Ascending aorta (tissue), 2 donors: ENCODE results near the gene CYB5B. TPM values are rescaled to one million over a fixed set of nuclear protein-coding genes. Genes with fewer than 3 reads are reported as not detected.
A peak's percentile ranks its signal among the peaks of the same experiment; 100 is the strongest.
"Not testable (repeated sequence)": the region's sequence is repeated elsewhere in the genome, so short reads cannot be mapped to it uniquely, and the experiment has no call there.

ENCODE experiments used
- DNase-seq, 2 donors: peaks; one replicate each; pipeline ENCODE4 v3.0.0-alpha.2; 2019; ENCODE audit warnings: low spot score in 2 of 2
- H3K27ac ChIP-seq, 2 donors: fragments of 200-600 bp; sonication (generic); one replicate each; pipeline ENCODE4 v1.5.1; 2016 to 2017; ENCODE audit warnings: mild to moderate bottlenecking in 1 of 2
- H3K27me3 ChIP-seq: fragments of 200-600 bp; sonication (generic); one replicate; pipeline ENCODE4 v1.5.1; 2017
- H3K36me3 ChIP-seq, 2 donors: fragments of 200-600 bp; sonication (generic); one replicate each; pipeline ENCODE4 v1.5.1; 2016
- H3K4me1 ChIP-seq, 2 donors: fragments of 200-600 bp; sonication (generic); one replicate each; pipeline ENCODE4 v1.5.1; 2016 to 2017; ENCODE audit warnings: mild to moderate bottlenecking in 1 of 2
- H3K4me3 ChIP-seq, 2 donors: fragments of 200-600 bp; sonication (generic); one replicate each; pipeline ENCODE4 v1.5.1; 2016 to 2017; ENCODE audit warnings: mild to moderate bottlenecking in 1 of 2
- H3K9me3 ChIP-seq, 2 donors: fragments of 200-600 bp; sonication (generic); one replicate each; pipeline ENCODE4 v1.5.1; 2016
- intact Hi-C: fragments of 100-400 bp; cut with DNase I; formaldehyde crosslinking; loops from one replicate; pipeline ENCODE4 v1.15.1; 2023
- total RNA-seq: library from RNA; depleted of rRNA; stranded (reverse); fragments of >200 nt; gene quantifications from one replicate; pipeline ENCODE4 v1.1.0, GENCODE V29; 2016
- TF ChIP-seq, protein P1 (sequence below), 3 experiments: fragments of 200-600 bp in 2 of 3; fragments of 450-650 bp in 1 of 3; sonication (generic) in 2 of 3; IDR thresholded peaks; one replicate each; pipeline ENCODE4 v1.5.1; 2016 to 2019; ENCODE audit warnings: antibody characterized with exemption in 3 of 3, mild to moderate bottlenecking in 1 of 3, moderate library complexity in 1 of 3

CYB5B gene
- total RNA-seq, 1 donor from 2014 or later = 19.2 TPM

DNA sequence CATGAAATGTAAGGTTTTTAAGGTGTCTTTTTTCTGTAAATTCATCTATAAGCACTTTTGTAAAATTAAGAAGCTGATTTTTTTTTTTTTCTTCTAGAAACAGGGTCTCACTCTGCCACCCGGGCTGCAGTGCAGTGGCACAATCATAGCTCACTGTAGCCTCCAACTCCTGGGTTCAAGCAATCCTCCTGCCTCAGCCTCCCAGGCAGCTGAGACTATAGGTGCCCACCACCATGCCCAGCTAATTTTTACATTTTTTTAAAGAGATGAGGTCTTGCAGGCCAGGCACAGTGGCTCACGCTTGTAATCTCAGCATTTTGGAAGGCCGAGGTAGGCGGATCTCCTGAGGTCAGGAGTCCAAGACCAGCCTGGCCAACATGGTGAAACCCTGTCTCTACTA lies 4.5 kb upstream of the CYB5B start:
- Histone ChIP-seq H3K4me1 (peaks cover 4% of the 10 kb centered on the region in 2 donors), H3K4me3 (no peak overlapping the region), H3K9me3 (no peaks in the 10 kb centered on the region), H3K27ac (no peak overlapping the region), H3K27me3 (no peaks in the 10 kb centered on the region), H3K36me3 (no peaks in the 10 kb centered on the region)
- TF ChIP-seq, protein P1, sequence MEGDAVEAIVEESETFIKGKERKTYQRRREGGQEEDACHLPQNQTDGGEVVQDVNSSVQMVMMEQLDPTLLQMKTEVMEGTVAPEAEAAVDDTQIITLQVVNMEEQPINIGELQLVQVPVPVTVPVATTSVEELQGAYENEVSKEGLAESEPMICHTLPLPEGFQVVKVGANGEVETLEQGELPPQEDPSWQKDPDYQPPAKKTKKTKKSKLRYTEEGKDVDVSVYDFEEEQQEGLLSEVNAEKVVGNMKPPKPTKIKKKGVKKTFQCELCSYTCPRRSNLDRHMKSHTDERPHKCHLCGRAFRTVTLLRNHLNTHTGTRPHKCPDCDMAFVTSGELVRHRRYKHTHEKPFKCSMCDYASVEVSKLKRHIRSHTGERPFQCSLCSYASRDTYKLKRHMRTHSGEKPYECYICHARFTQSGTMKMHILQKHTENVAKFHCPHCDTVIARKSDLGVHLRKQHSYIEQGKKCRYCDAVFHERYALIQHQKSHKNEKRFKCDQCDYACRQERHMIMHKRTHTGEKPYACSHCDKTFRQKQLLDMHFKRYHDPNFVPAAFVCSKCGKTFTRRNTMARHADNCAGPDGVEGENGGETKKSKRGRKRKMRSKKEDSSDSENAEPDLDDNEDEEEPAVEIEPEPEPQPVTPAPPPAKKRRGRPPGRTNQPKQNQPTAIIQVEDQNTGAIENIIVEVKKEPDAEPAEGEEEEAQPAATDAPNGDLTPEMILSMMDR (IDR thresholded peaks at IDR 0.05) = no peak
- intact Hi-C loops = no loop called here
- no peak for DNase-seq

DNA sequence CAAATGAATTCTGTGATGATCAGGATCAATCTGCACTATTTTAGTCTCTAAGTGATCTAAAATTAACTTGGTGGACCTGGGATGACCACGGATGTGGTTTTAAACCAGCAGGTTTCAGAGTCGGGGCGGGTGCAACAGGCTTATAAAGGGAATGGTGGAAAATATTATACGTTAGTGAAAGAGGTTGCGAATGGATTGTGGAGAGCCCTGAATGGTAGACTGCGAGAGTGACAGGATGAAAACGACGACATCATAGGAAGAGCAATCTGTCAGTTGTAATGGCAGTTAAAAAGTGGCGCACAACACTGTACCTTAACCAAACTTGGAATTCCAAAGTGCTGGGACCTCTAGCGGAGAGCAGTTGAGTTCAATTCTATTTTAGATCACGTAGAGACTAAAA lies 1.2 kb upstream of the CYB5B start:
- Histone ChIP-seq H3K36me3 (peaks cover 0 to 8% of the 10 kb centered on the region in 2 donors), H3K4me3 (peak overlapping the region in 1 of 2 donors; percentile 93), H3K4me1 (no peaks in the 10 kb centered on the region), H3K27me3 (no peaks in the 10 kb centered on the region), H3K9me3 (no peaks in the 10 kb centered on the region), H3K27ac (no peak overlapping the region)
- TF ChIP-seq, protein P1 (IDR thresholded peaks at IDR 0.05) = no peak
- intact Hi-C loops = no loop called here
- DNase-seq = no peak

DNA sequence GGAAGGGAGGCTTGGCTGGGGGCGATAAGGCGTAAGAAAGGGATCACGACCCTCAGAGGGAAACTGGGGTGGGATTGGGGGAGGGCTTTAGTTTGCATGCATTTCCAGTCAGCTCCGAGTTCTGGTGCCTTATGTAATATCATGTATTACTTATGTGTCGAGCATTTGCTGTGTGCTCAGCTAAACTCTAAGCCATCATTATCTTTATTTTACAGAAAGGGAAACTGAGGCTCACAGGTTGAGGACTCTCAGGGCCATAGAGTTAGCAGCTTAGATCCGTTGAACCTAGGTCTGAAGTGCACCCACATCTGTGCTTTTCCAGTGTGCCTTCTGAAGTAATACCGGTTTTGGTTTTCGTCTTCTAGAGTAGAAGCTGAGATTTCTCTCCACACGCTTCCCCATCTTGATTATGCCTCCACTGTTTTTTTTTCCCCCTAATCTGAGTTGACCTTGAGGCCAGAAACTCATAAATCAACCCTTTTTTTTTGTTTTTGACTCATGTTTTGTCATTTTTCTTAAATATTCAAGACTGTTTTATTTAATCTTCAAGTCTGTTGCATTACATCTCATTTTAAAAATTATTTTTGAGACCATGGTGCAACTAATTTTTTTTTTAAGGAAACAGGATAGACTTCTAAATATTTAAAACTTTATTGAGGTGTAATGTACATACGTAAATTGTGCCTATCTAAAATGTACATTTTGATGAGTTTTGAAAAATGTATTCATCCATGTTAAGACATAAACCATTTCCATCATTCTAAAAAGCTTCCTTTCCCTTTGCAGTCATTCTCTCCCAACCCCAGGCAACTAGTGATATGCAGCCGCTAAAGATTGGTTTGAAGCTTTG lies 741 bp downstream of the CYB5B start:
- Histone ChIP-seq H3K4me3 (peak overlapping the region; percentile 80 to 93), H3K27ac (peak overlapping the region; percentile 65 to 85)

DNA sequence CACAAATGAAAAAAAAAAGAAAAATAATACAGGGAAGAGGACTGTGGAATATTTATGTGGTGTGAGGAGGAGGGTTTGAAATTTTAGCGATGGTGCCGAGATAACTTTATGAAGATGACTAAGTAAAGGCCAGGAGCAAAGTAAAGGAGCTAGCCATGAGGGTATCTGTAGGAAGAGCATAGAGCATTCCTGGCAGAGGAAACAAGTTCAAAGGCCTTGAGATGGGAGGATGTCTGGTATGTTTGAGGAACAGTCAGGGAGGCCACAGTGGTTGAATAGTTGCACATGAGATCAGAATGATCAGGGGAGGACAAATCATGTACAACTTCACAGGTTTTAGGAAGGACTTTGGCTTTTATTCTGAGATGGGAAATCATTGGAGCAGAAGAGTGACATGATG lies 4.2 kb downstream of the CYB5B start:
- Histone ChIP-seq H3K9me3 (no peaks in the 10 kb centered on the region), H3K4me1 (no peaks in the 10 kb centered on the region), H3K4me3 (no peak overlapping the region), H3K27ac (no peak overlapping the region), H3K36me3 (peaks cover 22 to 31% of the 10 kb centered on the region in 2 donors), H3K27me3 (no peaks in the 10 kb centered on the region)
- no peak for DNase-seq
- intact Hi-C loops = no loop called here
- TF ChIP-seq, protein P1 (IDR thresholded peaks at IDR 0.05) = no peak

More for the DNA sequence above, 741 bp downstream of the CYB5B start:
- Histone ChIP-seq H3K36me3 (peaks cover 8 to 11% of the 10 kb centered on the region in 2 donors), H3K9me3 (no peaks in the 10 kb centered on the region), H3K4me1 (no peaks in the 10 kb centered on the region), H3K27me3 (no peaks in the 10 kb centered on the region)
- DNase-seq = no peak
- intact Hi-C loops = loop anchor here (1.0 to 2.0 kb wide), 3 partner anchors 28 to 141 kb away; no protein-coding TSS in a partner anchor
- TF ChIP-seq, protein P1 (IDR thresholded peaks at IDR 0.05) = no peak

DNA sequence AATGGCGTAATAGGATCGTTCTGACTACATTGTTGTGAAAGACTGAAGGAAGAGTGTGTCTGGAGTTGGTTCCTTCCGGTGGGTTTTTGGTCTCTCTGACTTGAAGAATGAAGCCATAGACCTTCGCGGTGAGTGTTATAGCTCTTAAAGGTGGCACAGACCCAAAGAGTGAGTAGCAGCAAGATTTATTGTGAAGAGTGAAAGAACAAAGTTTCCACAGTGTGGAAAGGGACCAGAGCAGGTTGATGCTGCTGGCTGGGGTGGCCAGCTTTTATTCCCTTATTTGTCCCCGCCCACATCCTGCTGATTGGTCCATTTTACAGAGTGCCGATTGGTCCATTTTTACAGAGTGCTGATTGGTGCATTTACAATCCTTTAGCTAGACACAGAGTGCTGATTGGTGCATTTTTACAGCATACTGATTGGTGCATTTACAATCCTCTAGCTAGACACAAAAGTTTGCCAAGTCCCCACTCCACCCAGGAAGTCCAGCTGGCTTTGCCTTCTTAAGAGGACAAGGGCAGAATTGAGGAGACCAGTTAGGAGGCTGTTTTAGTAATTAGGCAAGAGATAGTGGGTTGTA lies 4.7 kb downstream of the CYB5B start:
- H3K4me3 ChIP-seq, H3K4me1 ChIP-seq, H3K9me3 ChIP-seq, H3K27me3 ChIP-seq, intact Hi-C loops, DNase-seq, H3K27ac ChIP-seq: not testable (repeated sequence)
- H3K36me3 ChIP-seq = peaks cover 22 to 31% of the 10 kb centered on the region in 2 donors

DNA sequence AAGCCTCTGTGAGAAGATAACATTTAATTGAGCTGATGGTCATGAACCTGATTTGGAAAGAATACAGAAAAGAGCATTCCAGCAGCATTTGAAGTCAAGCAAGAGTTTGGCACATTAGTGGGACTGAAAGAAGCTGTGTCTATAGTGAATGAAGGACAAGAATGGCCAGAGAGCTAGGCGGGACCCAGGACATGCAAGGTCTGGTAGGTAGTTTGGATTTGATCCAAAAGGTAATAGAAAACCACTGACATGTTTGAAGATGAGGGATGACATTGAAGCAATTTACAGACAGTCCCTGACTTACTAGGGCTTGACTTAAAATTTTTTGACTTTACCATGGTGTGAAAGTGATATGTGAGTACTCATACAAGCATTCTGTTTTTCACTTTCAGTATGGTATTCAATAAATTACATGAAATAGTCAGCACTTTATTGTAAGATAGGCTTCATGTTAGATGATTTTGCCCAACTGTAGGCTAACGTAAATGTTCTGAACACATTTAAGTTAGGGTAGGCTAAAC lies 7.6 kb downstream of the CYB5B start:
- peaks cover 22 to 31% of the 10 kb centered on the region in 2 donors for H3K36me3 ChIP-seq
- H3K4me3 ChIP-seq = no peak overlapping the region
- no peaks in the 10 kb centered on the region for H3K4me1 ChIP-seq
- H3K9me3 ChIP-seq = no peaks in the 10 kb centered on the region
- H3K27ac ChIP-seq = no peak overlapping the region
- DNase-seq = no peak
- TF ChIP-seq, protein P1 (IDR thresholded peaks at IDR 0.05) = no peak
- H3K27me3 ChIP-seq = no peaks in the 10 kb centered on the region
- intact Hi-C loops = no loop called here
